Glomerular endothelial cell (primary cell): ENCODE measurements around the gene ADNP2. TPM values are rescaled to one million over a fixed set of nuclear protein-coding genes. Genes with fewer than 3 reads are reported as not detected.

ENCODE experiments used
- DNase-seq: peaks from one replicate; pipeline ENCODE4 v3.0.0-alpha.2; 2011; ENCODE audit warnings: low read depth, low spot score; ENCODE audit errors: extremely low read depth
- total RNA-seq: library from RNA; depleted of rRNA; stranded (reverse); fragments of >200 nt; gene quantifications from 2 replicates; pipeline ENCODE4 v1.2.3, GENCODE V29; 2015

ADNP2 gene
- total RNA-seq, 1 donor from 2014 or later, result 21.4 TPM

GRCh38 chr18:80187956-80188642, 79.0 kb downstream of the ADNP2 start:
- DNase-seq, result no peak

DNA sequence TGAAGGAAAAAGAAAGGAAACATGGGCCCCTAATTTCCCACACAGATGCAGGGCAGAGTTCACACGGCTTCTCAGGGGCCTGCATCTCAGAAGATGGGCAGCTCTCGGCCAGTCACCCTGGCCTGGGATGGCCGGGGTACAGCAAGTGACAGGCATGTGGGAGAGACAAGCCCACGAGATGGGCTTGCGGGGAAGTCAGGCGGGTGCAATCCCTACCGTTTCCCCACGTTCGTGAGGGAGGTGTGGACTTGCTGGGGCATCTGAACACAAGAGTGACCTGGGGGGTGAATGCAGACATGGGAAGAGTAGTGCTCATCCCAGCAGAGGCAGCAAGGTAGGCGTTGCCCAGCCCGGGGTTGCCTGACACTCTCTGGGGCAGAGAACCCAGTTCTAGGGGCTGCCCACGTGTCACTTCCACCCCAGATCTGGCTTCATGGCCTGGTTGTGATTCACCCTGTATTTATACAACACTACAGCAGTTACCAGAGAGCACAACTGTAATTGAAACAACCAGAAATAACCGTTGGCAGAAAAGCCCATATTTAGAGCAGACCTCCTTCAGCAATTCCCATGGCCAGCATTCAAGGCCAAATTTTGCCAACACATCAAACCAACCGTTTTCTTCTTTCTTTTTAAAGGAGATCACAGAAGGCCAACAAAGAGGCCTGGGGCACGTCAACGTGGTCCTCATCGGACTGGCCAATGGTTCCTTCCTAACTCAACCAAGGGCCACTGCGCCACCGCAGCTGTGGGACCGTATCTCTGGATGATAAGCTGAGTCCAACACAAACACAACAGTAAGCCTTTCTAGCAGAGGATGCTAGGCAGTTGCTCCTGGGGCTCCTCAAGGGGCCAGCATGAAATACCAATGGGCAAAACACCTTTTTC, 79.8 kb downstream of the ADNP2 start:
- no peak for DNase-seq

DNA sequence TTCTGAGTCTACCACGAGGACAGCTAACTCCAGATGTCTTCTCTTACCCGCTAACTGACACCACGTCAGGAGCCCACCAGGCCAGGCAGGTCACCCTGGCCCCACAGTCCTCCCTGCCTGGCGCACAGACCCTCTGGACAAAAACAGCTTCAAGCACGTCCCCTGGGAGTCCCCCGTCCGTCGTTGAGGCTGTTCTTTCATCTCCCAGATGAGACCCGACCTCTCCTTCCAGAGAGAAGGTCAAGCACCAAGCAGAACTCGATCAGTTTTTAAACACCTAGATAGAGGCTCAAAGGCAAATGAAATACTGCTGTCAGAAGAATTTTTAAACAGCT, 80.4 kb downstream of the ADNP2 start:
- DNase-seq, result no peak

Other genes starting within 250 kb of the ADNP2 start
- gene SLC66A2, start 157.6 kb upstream of the ADNP2 start, total RNA-seq, result 33.7 and 40.7 TPM in 2 replicates
- 5.6 and 9.4 TPM in 2 replicates for gene HSBP1L1, start 144.6 kb upstream of the ADNP2 start, total RNA-seq
- gene TXNL4A, start 120.7 kb upstream of the ADNP2 start, total RNA-seq, result 45.4 and 58.2 TPM in 2 replicates
- 30.0 and 39.2 TPM in 2 replicates for gene RBFA, start 74.8 kb upstream of the ADNP2 start, total RNA-seq
- 5.1 and 5.4 TPM in 2 replicates for gene PARD6G, start 138.3 kb downstream of the ADNP2 start, total RNA-seq